HUES6 (cell line): ENCODE data around the gene ERC2.

ENCODE experiments used
- H3K27ac ChIP-seq: 2 replicates; pipeline ENCODE4 v1.7.0; 2013; ENCODE audit warnings: low read depth, mild to moderate bottlenecking, low read length, inconsistent platforms
- H3K27me3 ChIP-seq: 2 replicates; pipeline ENCODE4 v1.6.1; 2013; ENCODE audit warnings: low read length; ENCODE audit not compliant: control insufficient read depth, insufficient read depth
- H3K36me3 ChIP-seq: 2 replicates; pipeline ENCODE4 v1.6.1; 2013; ENCODE audit warnings: low read length; ENCODE audit not compliant: control insufficient read depth, insufficient read depth
- H3K4me1 ChIP-seq: 2 replicates; pipeline ENCODE4 v1.6.1; 2013; ENCODE audit warnings: low read length; ENCODE audit not compliant: control insufficient read depth, insufficient read depth
- H3K4me3 ChIP-seq: 2 replicates; pipeline ENCODE4 v1.5.1; 2013; ENCODE audit warnings: low read depth, low read length
- H3K9ac ChIP-seq: one replicate; pipeline ENCODE4 v1.6.1; 2013; ENCODE audit warnings: mild to moderate bottlenecking, low read length
- H3K9me3 ChIP-seq: 2 replicates; pipeline ENCODE4 v1.6.1; 2013; ENCODE audit warnings: low read depth, low read length; ENCODE audit not compliant: control insufficient read depth, insufficient read depth

Gene ERC2

GRCh38 chr3:55714057-55714456, 754.2 kb downstream of the ERC2 start:
- peaks cover 2% of the 10 kb centered on the region; the same call in 1 of the 2 replicates for H3K9me3 ChIP-seq
- no peak overlapping the region for H3K4me3 ChIP-seq
- H3K27me3 ChIP-seq, result no peaks in the 10 kb centered on the region
- peaks cover 6% of the 10 kb centered on the region; the same call in 1 of the 2 replicates for H3K4me1 ChIP-seq
- H3K9ac ChIP-seq, result no peak overlapping the region
- no peaks in the 10 kb centered on the region for H3K36me3 ChIP-seq
- no peak overlapping the region for H3K27ac ChIP-seq

GRCh38 chr3:55711646-55712045, 756.6 kb downstream of the ERC2 start:
- Histone ChIP-seq H3K36me3 (no peaks in the 10 kb centered on the region), H3K9ac (no peak overlapping the region)

GRCh38 chr3:55709411-55710012, 758.8 kb downstream of the ERC2 start:
- H3K36me3 ChIP-seq, result no peaks in the 10 kb centered on the region
- H3K9ac ChIP-seq, result peak overlapping the region; percentile 23
- no peak overlapping the region for H3K4me3 ChIP-seq
- H3K27me3 ChIP-seq, result no peaks in the 10 kb centered on the region
- H3K9me3 ChIP-seq, result no peaks in the 10 kb centered on the region
- no peak overlapping the region for H3K27ac ChIP-seq
- peaks cover 10% of the 10 kb centered on the region; the same call in 1 of the 2 replicates for H3K4me1 ChIP-seq

More at GRCh38 chr3:55711646-55712045, 756.6 kb downstream of the ERC2 start:
- H3K4me3 ChIP-seq, result no peak overlapping the region
- H3K27ac ChIP-seq, result no peak overlapping the region
- no peaks in the 10 kb centered on the region for H3K9me3 ChIP-seq
- no peaks in the 10 kb centered on the region for H3K27me3 ChIP-seq
- H3K4me1 ChIP-seq, result peaks cover 10% of the 10 kb centered on the region; the same call in 1 of the 2 replicates

GRCh38 chr3:55708921-55709320, 759.3 kb downstream of the ERC2 start:
- no peaks in the 10 kb centered on the region for H3K27me3 ChIP-seq
- H3K9me3 ChIP-seq, result no peaks in the 10 kb centered on the region
- H3K4me3 ChIP-seq, result no peak overlapping the region
- no peak overlapping the region for H3K27ac ChIP-seq
- no peaks in the 10 kb centered on the region for H3K36me3 ChIP-seq
- peaks cover 10% of the 10 kb centered on the region; the same call in 1 of the 2 replicates for H3K4me1 ChIP-seq
- no peak overlapping the region for H3K9ac ChIP-seq

GRCh38 chr3:55708242-55708641, 760.0 kb downstream of the ERC2 start:
- no peak overlapping the region for H3K4me3 ChIP-seq

GRCh38 chr3:55704521-55704920, 763.7 kb downstream of the ERC2 start:
- H3K4me3 ChIP-seq, result no peak overlapping the region

More at GRCh38 chr3:55708242-55708641, 760.0 kb downstream of the ERC2 start:
- H3K36me3 ChIP-seq, result no peaks in the 10 kb centered on the region
- no peak overlapping the region for H3K27ac ChIP-seq
- H3K9ac ChIP-seq, result no peak overlapping the region
- H3K4me1 ChIP-seq, result peaks cover 10% of the 10 kb centered on the region; the same call in 1 of the 2 replicates
- no peaks in the 10 kb centered on the region for H3K27me3 ChIP-seq
- H3K9me3 ChIP-seq, result no peaks in the 10 kb centered on the region

GRCh38 chr3:55702822-55703221, 765.4 kb downstream of the ERC2 start:
- Histone ChIP-seq H3K9me3 (no peaks in the 10 kb centered on the region), H3K9ac (no peak overlapping the region), H3K4me3 (no peak overlapping the region), H3K27ac (no peak overlapping the region), H3K4me1 (peaks cover 28% of the 10 kb centered on the region), H3K27me3 (no peaks in the 10 kb centered on the region), H3K36me3 (no peaks in the 10 kb centered on the region)

More at GRCh38 chr3:55704521-55704920, 763.7 kb downstream of the ERC2 start:
- H3K27me3 ChIP-seq, result no peaks in the 10 kb centered on the region
- H3K9ac ChIP-seq, result no peak overlapping the region
- peaks cover 18% of the 10 kb centered on the region for H3K4me1 ChIP-seq
- H3K36me3 ChIP-seq, result no peaks in the 10 kb centered on the region
- no peaks in the 10 kb centered on the region for H3K9me3 ChIP-seq
- H3K27ac ChIP-seq, result no peak overlapping the region

- Histone ChIP-seq H3K27me3 (no peaks in the 10 kb centered on the region), H3K36me3 (no peaks in the 10 kb centered on the region), H3K4me3 (no peak overlapping the region), H3K9ac (no peak overlapping the region), H3K9me3 (no peaks in the 10 kb centered on the region), H3K27ac (no peak overlapping the region), H3K4me1 (peaks cover 28% of the 10 kb centered on the region)
These were observed 766.3 kb downstream of the ERC2 start for GRCh38 chr3:55701997-55702396.

GRCh38 chr3:55698831-55699230, 769.4 kb downstream of the ERC2 start:
- Histone ChIP-seq H3K9me3 (no peaks in the 10 kb centered on the region), H3K27me3 (no peaks in the 10 kb centered on the region), H3K4me3 (0 out of 2 replicates have a peak overlapping the region, but pooled peaks have one; percentile 7), H3K9ac (no peak overlapping the region), H3K4me1 (peaks cover 28% of the 10 kb centered on the region), H3K27ac (peak overlapping the region; percentile 44; the same call in 1 of the 2 replicates), H3K36me3 (no peaks in the 10 kb centered on the region)

- H3K4me1 ChIP-seq, result peaks cover 31% of the 10 kb centered on the region
- no peak overlapping the region for H3K4me3 ChIP-seq
- no peaks in the 10 kb centered on the region for H3K27me3 ChIP-seq
- no peaks in the 10 kb centered on the region for H3K36me3 ChIP-seq
- H3K9ac ChIP-seq, result no peak overlapping the region
- no peaks in the 10 kb centered on the region for H3K9me3 ChIP-seq
- H3K27ac ChIP-seq, result no peak overlapping the region
These were observed 770.9 kb downstream of the ERC2 start for GRCh38 chr3:55697177-55697865.

- Histone ChIP-seq H3K4me1 (peaks cover 36% of the 10 kb centered on the region), H3K4me3 (no peak overlapping the region), H3K9ac (no peak overlapping the region), H3K27me3 (no peaks in the 10 kb centered on the region), H3K9me3 (no peaks in the 10 kb centered on the region), H3K27ac (no peak overlapping the region), H3K36me3 (no peaks in the 10 kb centered on the region)
These were observed 775.2 kb downstream of the ERC2 start for GRCh38 chr3:55692957-55693558.
